Fibroblast of lung (primary cell): ENCODE results near the gene CAMKMT. TPM values are rescaled to one million over a fixed set of nuclear protein-coding genes. Genes with fewer than 3 reads are reported as not detected.

Experiments used
- DNase-seq, 2 donors: peaks; one replicate each; pipeline versions ENCODE4 v3.0.0 to v3.0.0-alpha.2; 2010; ENCODE audit warnings: low read depth in 2 of 2
- H2AFZ ChIP-seq: 2 replicates; pipeline ENCODE4 v1.5.1; 2012; ENCODE audit warnings: low read length, control low read depth, inconsistent platforms
- H3K27ac ChIP-seq: 2 replicates; pipeline ENCODE4 v1.5.1; 2011; ENCODE audit warnings: low read length, control low read depth; ENCODE audit not compliant: insufficient read depth
- H3K27me3 ChIP-seq: 2 replicates; pipeline ENCODE4 v1.5.1; 2011; ENCODE audit warnings: mild to moderate bottlenecking, low read length; ENCODE audit not compliant: control insufficient read depth, insufficient read depth
- H3K36me3 ChIP-seq: 2 replicates; pipeline ENCODE4 v1.5.1; 2011; ENCODE audit warnings: low read length; ENCODE audit not compliant: control insufficient read depth, insufficient read depth
- H3K4me1 ChIP-seq: 2 replicates; pipeline ENCODE4 v1.5.1; 2011; ENCODE audit warnings: low read length; ENCODE audit not compliant: control insufficient read depth, insufficient read depth; ENCODE audit errors: extremely low read depth
- H3K4me2 ChIP-seq: 2 replicates; pipeline ENCODE4 v1.5.1; 2011; ENCODE audit warnings: low read length, control low read depth; ENCODE audit not compliant: insufficient read depth; ENCODE audit errors: extremely low read depth
- H3K4me3 ChIP-seq, 4 experiments: fragments of 200-600 bp in 1 of 4; sonication (generic) in 1 of 4; replicated peaks in 1 of 4; 2 replicates each; pipeline ENCODE4 v1.5.1; 2011 to 2016; ENCODE audit warnings: low read length in 4 of 4, low read depth in 3 of 4, mild to moderate bottlenecking in 3 of 4, control low read depth in 2 of 4, inconsistent platforms in 1 of 4, mixed read lengths in 1 of 4; ENCODE audit not compliant: insufficient read depth in 1 of 4; ENCODE audit errors: control extremely low read depth in 1 of 4
- H3K79me2 ChIP-seq: 2 replicates; pipeline ENCODE4 v1.5.1; 2012; ENCODE audit warnings: mild to moderate bottlenecking, low read length, inconsistent platforms; ENCODE audit not compliant: control insufficient read depth, insufficient read depth
- H3K9ac ChIP-seq: 2 replicates; pipeline ENCODE4 v1.5.1; 2011; ENCODE audit warnings: mild to moderate bottlenecking, low read length, control low read depth; ENCODE audit not compliant: insufficient read depth
- H3K9me3 ChIP-seq: 2 replicates; pipeline ENCODE4 v1.5.1; 2012; ENCODE audit warnings: low read depth, low read length; ENCODE audit not compliant: control insufficient read depth, insufficient read depth
- H4K20me1 ChIP-seq: 2 replicates; pipeline ENCODE4 v1.5.1; 2011; ENCODE audit warnings: low read length; ENCODE audit not compliant: control insufficient read depth, insufficient read depth; ENCODE audit errors: extremely low read depth
- CTCF ChIP-seq, 2 donors: IDR thresholded peaks in 1 of 2; conservative IDR thresholded peaks in 1 of 2; 1 replicate in 1 of 2; 2 replicates in 1 of 2; pipeline ENCODE4 v1.5.1; 2011 to 2012; ENCODE audit warnings: low read length in 2 of 2, control low read depth in 1 of 2, inconsistent platforms in 1 of 2, low read depth in 1 of 2, mild to moderate bottlenecking in 1 of 2
- EZH2 ChIP-seq: IDR thresholded peaks from 2 replicates; pipeline ENCODE4 v1.5.1; 2012; ENCODE audit warnings: low read length, control low read depth, mild to moderate bottlenecking; ENCODE audit errors: missing control alignments
- polyA plus RNA-seq, 2 donors: library from polyadenylated mRNA; depleted of rRNA in 1 of 2; stranded (reverse) in 1 of 2; unstranded in 1 of 2; fragments of >200 nt; gene quantifications; 2 replicates each; pipeline ENCODE4 v1.2.1, GENCODE V29; 2011 to 2012; ENCODE audit warnings: missing spikeins in 1 of 2
- total RNA-seq: library from RNA; depleted of rRNA; stranded (reverse); fragments of >200 nt; gene quantifications from 2 replicates; pipeline ENCODE4 v1.2.1, GENCODE V29; 2014

The CAMKMT gene
- total and polyA plus RNA-seq, 2 donors (not counting 1 experiment from before 2014, with no cell fraction given): 7.9 to 11.6 TPM

- Histone ChIP-seq H3K9ac (no peak overlapping the region), H3K36me3 (peaks cover 6% of the 10 kb centered on the region), H3K9me3 (no peaks in the 10 kb centered on the region), H3K79me2 (no peaks in the 10 kb centered on the region), H3K4me2 (no peak overlapping the region), H3K27me3 (no peaks in the 10 kb centered on the region), H3K4me3 (no peak overlapping the region), H3K4me1 (no peaks in the 10 kb centered on the region), H2AFZ (no peak overlapping the region), H4K20me1 (no peaks in the 10 kb centered on the region), H3K27ac (no peak overlapping the region)
- no peak for TF ChIP-seq CTCF (conservative IDR thresholded peaks at IDR 0.05 in 1 of 2, IDR thresholded peaks at IDR 0.05 in 1 of 2; ENCODE audit: low read depth in 1 of 2, low read length in 2 of 2)
- TF ChIP-seq EZH2: no peak
- no peak for DNase-seq
Observed at GRCh38 chr2:44329343-44329742, 32.4 kb upstream of the CAMKMT start.

GRCh38 chr2:44330801-44331200 is 30.9 kb upstream of the CAMKMT start:
- no peak overlapping the region for H2AFZ ChIP-seq
- H3K9me3 ChIP-seq: no peaks in the 10 kb centered on the region
- H3K9ac ChIP-seq: no peak overlapping the region
- TF ChIP-seq CTCF (conservative IDR thresholded peaks at IDR 0.05 in 1 of 2, IDR thresholded peaks at IDR 0.05 in 1 of 2; ENCODE audit: low read depth in 1 of 2, low read length in 2 of 2): no peak
- H3K36me3 ChIP-seq: peaks cover 6% of the 10 kb centered on the region
- no peak overlapping the region for H3K4me2 ChIP-seq
- no peaks in the 10 kb centered on the region for H4K20me1 ChIP-seq
- no peak overlapping the region for H3K4me3 ChIP-seq
- no peaks in the 10 kb centered on the region for H3K27me3 ChIP-seq
- peak in 1 of 2 donors; percentile 12 for DNase-seq
- no peak overlapping the region for H3K27ac ChIP-seq
- no peaks in the 10 kb centered on the region for H3K4me1 ChIP-seq
- H3K79me2 ChIP-seq: no peaks in the 10 kb centered on the region

- Histone ChIP-seq H3K9me3 (no peaks in the 10 kb centered on the region), H3K4me3 (no peak overlapping the region), H4K20me1 (no peaks in the 10 kb centered on the region), H2AFZ (no peak overlapping the region), H3K9ac (no peak overlapping the region), H3K79me2 (no peaks in the 10 kb centered on the region), H3K27me3 (no peaks in the 10 kb centered on the region), H3K27ac (no peak overlapping the region), H3K36me3 (peaks cover 8% of the 10 kb centered on the region), H3K4me2 (no peak overlapping the region), H3K4me1 (no peaks in the 10 kb centered on the region)
- TF ChIP-seq CTCF (conservative IDR thresholded peaks at IDR 0.05 in 1 of 2, IDR thresholded peaks at IDR 0.05 in 1 of 2; ENCODE audit: low read depth in 1 of 2, low read length in 2 of 2) (no peak), EZH2 (no peak)
- no peak for DNase-seq
Observed at GRCh38 chr2:44333994-44334393, 27.8 kb upstream of the CAMKMT start.
